Loucy (cell line): ENCODE data around the gene ZC3H12C.

Source experiments
- EZH2phosphoT487 ChIP-seq: fragments of 200-600 bp; IDR thresholded peaks from 2 replicates; pipeline ENCODE4 v1.6.1; 2018; ENCODE audit warnings: antibody characterized with exemption, mild to moderate bottlenecking, moderate library complexity, borderline replicate concordance
- TF ChIP-seq, protein P1 (sequence below): fragments of 200-600 bp; sonication (generic); conservative IDR thresholded peaks from 2 replicates; pipeline ENCODE4 v1.5.1; 2014; ENCODE audit warnings: mild to moderate bottlenecking, antibody characterized with exemption, low read length

- TF ChIP-seq EZH2phosphoT487 = no peak
- TF ChIP-seq, protein P1, sequence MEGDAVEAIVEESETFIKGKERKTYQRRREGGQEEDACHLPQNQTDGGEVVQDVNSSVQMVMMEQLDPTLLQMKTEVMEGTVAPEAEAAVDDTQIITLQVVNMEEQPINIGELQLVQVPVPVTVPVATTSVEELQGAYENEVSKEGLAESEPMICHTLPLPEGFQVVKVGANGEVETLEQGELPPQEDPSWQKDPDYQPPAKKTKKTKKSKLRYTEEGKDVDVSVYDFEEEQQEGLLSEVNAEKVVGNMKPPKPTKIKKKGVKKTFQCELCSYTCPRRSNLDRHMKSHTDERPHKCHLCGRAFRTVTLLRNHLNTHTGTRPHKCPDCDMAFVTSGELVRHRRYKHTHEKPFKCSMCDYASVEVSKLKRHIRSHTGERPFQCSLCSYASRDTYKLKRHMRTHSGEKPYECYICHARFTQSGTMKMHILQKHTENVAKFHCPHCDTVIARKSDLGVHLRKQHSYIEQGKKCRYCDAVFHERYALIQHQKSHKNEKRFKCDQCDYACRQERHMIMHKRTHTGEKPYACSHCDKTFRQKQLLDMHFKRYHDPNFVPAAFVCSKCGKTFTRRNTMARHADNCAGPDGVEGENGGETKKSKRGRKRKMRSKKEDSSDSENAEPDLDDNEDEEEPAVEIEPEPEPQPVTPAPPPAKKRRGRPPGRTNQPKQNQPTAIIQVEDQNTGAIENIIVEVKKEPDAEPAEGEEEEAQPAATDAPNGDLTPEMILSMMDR = no peak
These were observed 124.7 kb downstream of the ZC3H12C start for GRCh38 chr11:110217936-110218335.
